Measurements from ENCODE around the gene NCS1.

DNA sequence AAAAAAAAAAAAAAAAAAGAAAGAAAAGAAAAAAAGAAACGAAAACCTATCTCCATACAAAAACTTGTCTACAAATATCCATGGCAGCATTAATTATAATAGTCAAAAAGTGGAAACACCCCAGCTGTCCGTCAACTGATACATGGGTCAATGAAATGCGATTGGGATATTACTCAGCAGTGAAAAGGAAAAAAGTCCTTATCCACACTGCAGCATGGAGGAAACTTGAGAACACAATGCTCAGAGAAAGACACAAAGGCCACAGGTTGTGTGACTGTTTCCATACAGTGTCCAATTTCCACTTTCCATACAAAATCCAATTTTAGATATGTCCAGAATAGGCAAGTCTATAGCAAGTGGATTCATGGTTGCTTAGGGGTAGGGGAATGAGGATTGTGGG lies 24.3 kb upstream of the NCS1 start:
- TF ChIP-seq POLR2AphosphoS5 (IDR thresholded peaks at IDR 0.05; ENCODE audit: low read depth, low read length) (no peak), TAF1 (IDR thresholded peaks at IDR 0.05; ENCODE audit: borderline replicate concordance, low read depth, low read length) (no peak), POLR2A (IDR thresholded peaks at IDR 0.05; ENCODE audit: low read depth, low read length) (no peak)

All from GM12892 (cell line).